GM10266 (cell line): ENCODE data around the gene LAMC2.
"Not testable (repeated sequence)": the region's sequence is repeated elsewhere in the genome, so short reads cannot be mapped to it uniquely, and the experiment has no call there.

Experiments
- DNase-seq: peaks from one replicate; pipeline ENCODE4 v3.0.0; 2012; ENCODE audit errors: extremely low spot score
- CTCF ChIP-seq: IDR thresholded peaks from 2 replicates; pipeline ENCODE4 v1.5.1; 2012; ENCODE audit warnings: mild to moderate bottlenecking, low read depth; ENCODE audit not compliant: control insufficient read depth, insufficient read depth; ENCODE audit errors: missing control alignments

The LAMC2 gene

GRCh38 chr1:183236158-183236725 is 50.2 kb downstream of the LAMC2 start:
- no peak for TF ChIP-seq CTCF
- no peak for DNase-seq

- DNase-seq: no peak
- TF ChIP-seq CTCF: no peak
Measured at GRCh38 chr1:183237046-183237445, 51.0 kb downstream of the LAMC2 start.

GRCh38 chr1:183238071-183238470 is 52.0 kb downstream of the LAMC2 start:
- TF ChIP-seq CTCF: no peak
- DNase-seq: no peak

- no peak for TF ChIP-seq CTCF
- DNase-seq: no peak
Measured at GRCh38 chr1:183239220-183239742, 53.2 kb downstream of the LAMC2 start.

GRCh38 chr1:183239793-183240525 is 53.9 kb downstream of the LAMC2 start:
- DNase-seq: no peak
- no peak for TF ChIP-seq CTCF

GRCh38 chr1:183240526-183240825 is 54.4 kb downstream of the LAMC2 start:
- TF ChIP-seq CTCF: no peak
- no peak for DNase-seq

GRCh38 chr1:183240853-183241252 is 54.8 kb downstream of the LAMC2 start:
- not testable (repeated sequence) for DNase-seq
